Measurements from ENCODE around the gene SYT5. TPM values are rescaled to one million over a fixed set of nuclear protein-coding genes. Genes with fewer than 3 reads are reported as not detected.

Gene SYT5
- total and polyA plus RNA-seq, 2 donors (not counting 3 experiments of a cell fraction or from before 2014, with no cell fraction given) = 0.42 TPM; not detected in 1

GRCh38 chr19:55176076-55176475, 4.0 kb downstream of the SYT5 start:
- BruUV-seq (replicated peaks) = no TSS peak
- H3K9me3 ChIP-seq (replicated peaks; ENCODE audit: control insufficient read depth, insufficient read depth, low read length) = no peaks in the 10 kb centered on the region
- no peaks in the 10 kb centered on the region for H3K79me2 ChIP-seq (ENCODE audit: control insufficient read depth, insufficient read depth, low read length)
- no peak for TF ChIP-seq JUN (IDR thresholded peaks at IDR 0.05; ENCODE audit: borderline replicate concordance, insufficient read depth, insufficient read length, low read depth)
- TF ChIP-seq EZH2 (IDR thresholded peaks at IDR 0.05; ENCODE audit: borderline replicate concordance, low read depth, low read length, severe bottlenecking) = no peak
- TF ChIP-seq CTCF (IDR thresholded peaks at IDR 0.05; ENCODE audit: extremely low read depth in 1 of 2, insufficient read depth in 1 of 2, low read depth in 1 of 2, low read length in 2 of 2) = no peak
- no peak for TF ChIP-seq GATA2 (IDR thresholded peaks at IDR 0.05; ENCODE audit: insufficient read depth, insufficient read length, low read depth, low read length)
- TF ChIP-seq MAX (IDR thresholded peaks at IDR 0.05; ENCODE audit: insufficient read depth, insufficient read length) = no peak
- no peak for TF ChIP-seq POLR2AphosphoS5 (IDR thresholded peaks at IDR 0.05; ENCODE audit: insufficient read depth, low read depth, low read length)
- no peak for TF ChIP-seq MYC (IDR thresholded peaks at IDR 0.05; ENCODE audit: low read depth, low read length)
- TF ChIP-seq FOS (IDR thresholded peaks at IDR 0.05; ENCODE audit: borderline replicate concordance, insufficient read depth, low read length) = no peak
- no peak for TF ChIP-seq POLR2A (IDR thresholded peaks at IDR 0.05; ENCODE audit: low read depth, low read length)
- no peaks in the 10 kb centered on the region for H4K20me1 ChIP-seq (replicated peaks; ENCODE audit: control insufficient read depth, extremely low read depth, insufficient read depth, low read length)
- H3K36me3 ChIP-seq (ENCODE audit: control insufficient read depth in 2 of 2, extremely low read depth in 1 of 2, insufficient read depth in 2 of 2, low read length in 2 of 2) = no peaks in the 10 kb centered on the region
- ChIA-PET POLR2A (no interaction called here), CTCF (interaction anchor here (0.9 to 1.3 kb wide), 4 partner anchors 10 to 35 kb away, joined by 3 to 4 read pairs (median 4); partner anchors contain the start of gene DNAAF3)
- no peak overlapping the region for H3K4me3 ChIP-seq (replicated peaks in 1 of 3; ENCODE audit: insufficient read depth in 1 of 3, low read depth in 1 of 3, low read length in 3 of 3)
- H3K27ac ChIP-seq (ENCODE audit: insufficient read depth, low read depth, low read length) = no peak overlapping the region
- DNase-seq (ENCODE audit: low read depth, low spot score) = no peak
- H3K4me2 ChIP-seq (ENCODE audit: insufficient read depth, low read length) = no peak overlapping the region
- no peak for FAIRE-seq
- no peak overlapping the region for H3K9ac ChIP-seq (replicated peaks; ENCODE audit: extremely low read depth, insufficient read depth, low read length)
- intact Hi-C loops (cut with micrococcal nuclease) = no loop called here
- H3K4me1 ChIP-seq (ENCODE audit: control insufficient read depth, extremely low read depth, insufficient read depth, low read length) = no peaks in the 10 kb centered on the region
- no peaks in the 10 kb centered on the region for H3K9me1 ChIP-seq (replicated peaks; ENCODE audit: control insufficient read depth, extremely low read depth, insufficient read depth, low read length)
- peaks cover 20 to 37% of the 10 kb centered on the region in 2 experiments for H3K27me3 ChIP-seq (ENCODE audit: control insufficient read depth in 2 of 2, insufficient read depth in 2 of 2, low read length in 2 of 2)
- dilution Hi-C loops (cut with MboI; ENCODE audit: extremely low pct_ligation_motif_present, low sequenced_read_pairs) = no loop called here
- no peak overlapping the region for H2AFZ ChIP-seq (ENCODE audit: low read depth, low read length)

Data from endothelial cell of umbilical vein (primary cell).